ENCODE measurements around the gene LRIG1. TPM values are rescaled to one million over a fixed set of nuclear protein-coding genes. Genes with fewer than 3 reads are reported as not detected.

The LRIG1 gene
- total RNA-seq, 1 donor from 2014 or later = 169 TPM

- peaks cover 100% of the 10 kb centered on the region for H3K79me2 ChIP-seq (ENCODE audit: low read depth)
These were observed 21.9 kb downstream of the LRIG1 start for GRCh38 chr3:66478960-66479359.

GRCh38 chr3:66477856-66478255, 23.0 kb downstream of the LRIG1 start:
- H3K4me3 Mint-ChIP-seq = no peak overlapping the region
- no peaks in the 10 kb centered on the region for H3K36me3 ChIP-seq
- H3K9me3 Mint-ChIP-seq = peaks cover 8% of the 10 kb centered on the region
- H3K27ac Mint-ChIP-seq = no peak overlapping the region
- H3K4me3 ChIP-seq = no peak overlapping the region
- no peak for DNase-seq (ENCODE audit: low spot score)
- no peak for TF ChIP-seq EZH2 (IDR thresholded peaks at IDR 0.05)
- TF ChIP-seq CTCF (IDR thresholded peaks at IDR 0.05) = no peak
- TF ChIP-seq EZH2phosphoT487 (IDR thresholded peaks at IDR 0.05) = no peak
- H3K4me1 Mint-ChIP-seq = peaks cover 36% of the 10 kb centered on the region
- no peak overlapping the region for H3K9ac ChIP-seq
- no peak overlapping the region for H2AFZ ChIP-seq (replicated peaks)
- peaks cover 11% of the 10 kb centered on the region for H3K36me3 Mint-ChIP-seq
- H4K20me1 ChIP-seq (ENCODE audit: low read depth) = peaks cover 100% of the 10 kb centered on the region
- H3K4me1 ChIP-seq = peaks cover 94% of the 10 kb centered on the region
- H3F3A ChIP-seq (ENCODE audit: low read depth) = peaks cover 44% of the 10 kb centered on the region
- H3K9me3 ChIP-seq (ENCODE audit: low read depth) = no peaks in the 10 kb centered on the region
- peak overlapping the region; percentile 46 for H3K4me2 ChIP-seq
- no peaks in the 10 kb centered on the region for H3K27me3 Mint-ChIP-seq (ENCODE audit: insufficient read depth, low read depth)
- no peaks in the 10 kb centered on the region for H3K27me3 ChIP-seq
- H3K79me2 ChIP-seq (ENCODE audit: low read depth) = peaks cover 100% of the 10 kb centered on the region
- H3K27ac ChIP-seq = no peak overlapping the region

More at GRCh38 chr3:66478960-66479359, 21.9 kb downstream of the LRIG1 start:
- no peaks in the 10 kb centered on the region for H3K27me3 Mint-ChIP-seq (ENCODE audit: insufficient read depth, low read depth)
- Histone ChIP-seq H3K4me2 (no peak overlapping the region), H3F3A (ENCODE audit: low read depth) (peaks cover 37% of the 10 kb centered on the region), H3K9me3 (ENCODE audit: low read depth) (no peaks in the 10 kb centered on the region), H4K20me1 (ENCODE audit: low read depth) (peaks cover 100% of the 10 kb centered on the region), H3K4me3 (no peak overlapping the region), H3K4me1 (peaks cover 94% of the 10 kb centered on the region), H2AFZ (replicated peaks) (no peak overlapping the region), H3K9ac (no peak overlapping the region), H3K27me3 (no peaks in the 10 kb centered on the region), H3K27ac (peak overlapping the region; percentile 25), H3K36me3 (no peaks in the 10 kb centered on the region)
- peaks cover 5% of the 10 kb centered on the region for H3K9me3 Mint-ChIP-seq
- DNase-seq (ENCODE audit: low spot score) = no peak
- TF ChIP-seq CTCF (IDR thresholded peaks at IDR 0.05) = no peak
- TF ChIP-seq EZH2phosphoT487 (IDR thresholded peaks at IDR 0.05) = no peak
- H3K4me3 Mint-ChIP-seq = no peak overlapping the region
- H3K4me1 Mint-ChIP-seq = peaks cover 38% of the 10 kb centered on the region
- H3K27ac Mint-ChIP-seq = peak overlapping the region; percentile 24
- peaks cover 11% of the 10 kb centered on the region for H3K36me3 Mint-ChIP-seq

GRCh38 chr3:66476852-66477381, 23.9 kb downstream of the LRIG1 start:
- H3K4me2 ChIP-seq = peak overlapping the region; percentile 46
- H3K4me1 ChIP-seq = peaks cover 90% of the 10 kb centered on the region

More at GRCh38 chr3:66476852-66477381, 23.9 kb downstream of the LRIG1 start:
- peak overlapping the region; percentile 2 for H3K27ac Mint-ChIP-seq
- Histone ChIP-seq H3F3A (ENCODE audit: low read depth) (peaks cover 52% of the 10 kb centered on the region), H3K79me2 (ENCODE audit: low read depth) (peaks cover 100% of the 10 kb centered on the region), H2AFZ (replicated peaks) (no peak overlapping the region), H3K27ac (peak overlapping the region; percentile 42), H3K9me3 (ENCODE audit: low read depth) (no peaks in the 10 kb centered on the region), H3K36me3 (no peaks in the 10 kb centered on the region), H3K27me3 (no peaks in the 10 kb centered on the region), H4K20me1 (ENCODE audit: low read depth) (peaks cover 100% of the 10 kb centered on the region), H3K9ac (no peak overlapping the region), H3K4me3 (no peak overlapping the region)
- no peak for TF ChIP-seq EZH2 (IDR thresholded peaks at IDR 0.05)
- TF ChIP-seq EZH2phosphoT487 (IDR thresholded peaks at IDR 0.05) = no peak
- TF ChIP-seq CTCF (IDR thresholded peaks at IDR 0.05) = no peak
- peaks cover 16% of the 10 kb centered on the region for H3K36me3 Mint-ChIP-seq
- H3K4me3 Mint-ChIP-seq = no peak overlapping the region
- no peaks in the 10 kb centered on the region for H3K27me3 Mint-ChIP-seq (ENCODE audit: insufficient read depth, low read depth)
- peaks cover 13% of the 10 kb centered on the region for H3K9me3 Mint-ChIP-seq
- peaks cover 36% of the 10 kb centered on the region for H3K4me1 Mint-ChIP-seq
- no peak for DNase-seq (ENCODE audit: low spot score)

Data from neural progenitor cell (in vitro differentiated cells).